Panc1 (cell line): Measurements from ENCODE around the gene ADGRV1. TPM values are rescaled to one million over a fixed set of nuclear protein-coding genes. Genes with fewer than 3 reads are reported as not detected.

Experiments used
- ATAC-seq: fragments of 200-7000 bp; cut with Tn5 transposase; 2 replicates; pipeline ENCODE4 v1.9.1; 2020; ENCODE audit warnings: mild to moderate bottlenecking, moderate library complexity
- BruUV-seq: library from RNA; stranded (reverse); fragments of 400-500 nt; replicated peaks from 2 replicates; lab custom pipeline; 2021; lab: Mats Ljungman, UMichigan
- CTCF ChIA-PET: fragments of 300-600 bp; sonication (Branson Sonifier 250); formaldehyde crosslinking; loops from one replicate; lab custom pipeline; 2022; ENCODE audit warnings: antibody characterized with exemption; lab: Charles Lee
- POLR2A ChIA-PET: fragments of 300-600 bp; sonication (Branson Sonifier 250); formaldehyde crosslinking; loops from one replicate; lab custom pipeline; 2022; ENCODE audit warnings: antibody characterized with exemption; lab: Charles Lee
- DNase-seq: peaks from one replicate; pipeline ENCODE4 v3.0.0-alpha.2; 2010; ENCODE audit warnings: low read depth, low spot score
- H3K27ac ChIP-seq: 2 replicates; pipeline ENCODE4 v1.5.1; 2011; ENCODE audit warnings: mild to moderate bottlenecking, low read length, inconsistent platforms
- H3K27me3 ChIP-seq: fragments of 200-500 bp; sonication (Bioruptor generic); 2 replicates; pipeline ENCODE4 v1.6.0; 2014; ENCODE audit warnings: low read length, inconsistent platforms; ENCODE audit not compliant: control insufficient read depth, insufficient read depth
- H3K36me3 ChIP-seq: fragments of 200-500 bp; sonication (Bioruptor generic); 2 replicates; pipeline ENCODE4 v1.5.1; 2014; ENCODE audit warnings: inconsistent platforms, mild to moderate bottlenecking, low read length, moderate library complexity; ENCODE audit not compliant: control insufficient read depth, insufficient read depth
- H3K4me1 ChIP-seq: 2 replicates; pipeline ENCODE4 v1.5.1; 2011; ENCODE audit warnings: inconsistent platforms, mild to moderate bottlenecking, low read length, moderate library complexity; ENCODE audit not compliant: control insufficient read depth, insufficient read depth
- H3K4me3 ChIP-seq, 2 experiments: 2 replicates each; pipeline ENCODE4 v1.5.1; 2011 to 2012; ENCODE audit warnings: low read depth in 2 of 2, low read length in 2 of 2, mild to moderate bottlenecking in 2 of 2, inconsistent platforms in 1 of 2, moderate library complexity in 1 of 2
- H3K9me3 ChIP-seq: fragments of 200-500 bp; sonication (Bioruptor generic); 2 replicates; pipeline ENCODE4 v1.5.1; 2014; ENCODE audit warnings: low read depth, mild to moderate bottlenecking, inconsistent platforms, low read length, moderate library complexity; ENCODE audit not compliant: control insufficient read depth, insufficient read depth
- POLR2AphosphoS5 ChIP-seq: IDR thresholded peaks from 2 replicates; pipeline ENCODE4 v1.6.1; 2012; ENCODE audit warnings: mild to moderate bottlenecking, low read depth, low read length, moderate library complexity
- SIN3A ChIP-seq: IDR thresholded peaks from 2 replicates; pipeline ENCODE4 v1.6.1; 2012; ENCODE audit warnings: low read depth, mild to moderate bottlenecking, low read length, moderate library complexity, borderline replicate concordance; ENCODE audit not compliant: insufficient read depth
- TCF7L2 ChIP-seq: IDR thresholded peaks from 2 replicates; pipeline ENCODE4 v1.6.1; 2011; ENCODE audit warnings: mild to moderate bottlenecking, low read depth, low read length, inconsistent platforms
- in situ Hi-C: cut with HindIII; loops from 2 replicates; pipeline ENCODE4 v1.10.0; 2016; ENCODE audit warnings: low sequenced_read_pairs, low pct_unique_long_range_greater_than_20kb
- intact Hi-C: fragments of 100-400 bp; cut with micrococcal nuclease; formaldehyde crosslinking; loops from one replicate; pipeline ENCODE4 v1.10.0; 2022; ENCODE audit not compliant: unreplicated experiment
- total RNA-seq: library from RNA; stranded (reverse); gene quantifications from one replicate; pipeline ENCODE4 v1.2.1, GENCODE V29; 2021; ENCODE audit not compliant: unreplicated experiment
- TF ChIP-seq, protein P1 (sequence below), 2 experiments: IDR thresholded peaks; 2 replicates each; pipeline ENCODE4 v1.6.1; 2011 to 2012; ENCODE audit warnings: low read depth in 2 of 2, control low read depth in 1 of 2, low read length in 1 of 2, mild to moderate bottlenecking in 1 of 2, moderate library complexity in 1 of 2; ENCODE audit not compliant: insufficient read depth in 1 of 2
- TF ChIP-seq, protein P2 (sequence below): fragments of 450-650 bp; IDR thresholded peaks from 2 replicates; pipeline ENCODE4 v1.5.1; 2017; ENCODE audit warnings: mild to moderate bottlenecking

Gene ADGRV1
- total RNA-seq, 1 experiment from 2014 or later, result 0.49 TPM

GRCh38 chr5:90965110-90965685, 406.6 kb downstream of the ADGRV1 start:
- H3K27ac ChIP-seq, result no peak overlapping the region
- DNase-seq (no peak), ATAC-seq (no peak)
- H3K4me3 ChIP-seq, result no peak overlapping the region
- CTCF ChIA-PET, result no interaction called here
- no peaks in the 10 kb centered on the region for H3K36me3 ChIP-seq
- TF ChIP-seq, protein P1, sequence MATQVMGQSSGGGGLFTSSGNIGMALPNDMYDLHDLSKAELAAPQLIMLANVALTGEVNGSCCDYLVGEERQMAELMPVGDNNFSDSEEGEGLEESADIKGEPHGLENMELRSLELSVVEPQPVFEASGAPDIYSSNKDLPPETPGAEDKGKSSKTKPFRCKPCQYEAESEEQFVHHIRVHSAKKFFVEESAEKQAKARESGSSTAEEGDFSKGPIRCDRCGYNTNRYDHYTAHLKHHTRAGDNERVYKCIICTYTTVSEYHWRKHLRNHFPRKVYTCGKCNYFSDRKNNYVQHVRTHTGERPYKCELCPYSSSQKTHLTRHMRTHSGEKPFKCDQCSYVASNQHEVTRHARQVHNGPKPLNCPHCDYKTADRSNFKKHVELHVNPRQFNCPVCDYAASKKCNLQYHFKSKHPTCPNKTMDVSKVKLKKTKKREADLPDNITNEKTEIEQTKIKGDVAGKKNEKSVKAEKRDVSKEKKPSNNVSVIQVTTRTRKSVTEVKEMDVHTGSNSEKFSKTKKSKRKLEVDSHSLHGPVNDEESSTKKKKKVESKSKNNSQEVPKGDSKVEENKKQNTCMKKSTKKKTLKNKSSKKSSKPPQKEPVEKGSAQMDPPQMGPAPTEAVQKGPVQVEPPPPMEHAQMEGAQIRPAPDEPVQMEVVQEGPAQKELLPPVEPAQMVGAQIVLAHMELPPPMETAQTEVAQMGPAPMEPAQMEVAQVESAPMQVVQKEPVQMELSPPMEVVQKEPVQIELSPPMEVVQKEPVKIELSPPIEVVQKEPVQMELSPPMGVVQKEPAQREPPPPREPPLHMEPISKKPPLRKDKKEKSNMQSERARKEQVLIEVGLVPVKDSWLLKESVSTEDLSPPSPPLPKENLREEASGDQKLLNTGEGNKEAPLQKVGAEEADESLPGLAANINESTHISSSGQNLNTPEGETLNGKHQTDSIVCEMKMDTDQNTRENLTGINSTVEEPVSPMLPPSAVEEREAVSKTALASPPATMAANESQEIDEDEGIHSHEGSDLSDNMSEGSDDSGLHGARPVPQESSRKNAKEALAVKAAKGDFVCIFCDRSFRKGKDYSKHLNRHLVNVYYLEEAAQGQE (IDR thresholded peaks at IDR 0.05; ENCODE audit: insufficient read depth in 1 of 2, low read depth in 2 of 2, low read length in 1 of 2), result no peak
- TF ChIP-seq TCF7L2 (no peak), SIN3A (no peak), POLR2AphosphoS5 (no peak)
- TF ChIP-seq, protein P2, sequence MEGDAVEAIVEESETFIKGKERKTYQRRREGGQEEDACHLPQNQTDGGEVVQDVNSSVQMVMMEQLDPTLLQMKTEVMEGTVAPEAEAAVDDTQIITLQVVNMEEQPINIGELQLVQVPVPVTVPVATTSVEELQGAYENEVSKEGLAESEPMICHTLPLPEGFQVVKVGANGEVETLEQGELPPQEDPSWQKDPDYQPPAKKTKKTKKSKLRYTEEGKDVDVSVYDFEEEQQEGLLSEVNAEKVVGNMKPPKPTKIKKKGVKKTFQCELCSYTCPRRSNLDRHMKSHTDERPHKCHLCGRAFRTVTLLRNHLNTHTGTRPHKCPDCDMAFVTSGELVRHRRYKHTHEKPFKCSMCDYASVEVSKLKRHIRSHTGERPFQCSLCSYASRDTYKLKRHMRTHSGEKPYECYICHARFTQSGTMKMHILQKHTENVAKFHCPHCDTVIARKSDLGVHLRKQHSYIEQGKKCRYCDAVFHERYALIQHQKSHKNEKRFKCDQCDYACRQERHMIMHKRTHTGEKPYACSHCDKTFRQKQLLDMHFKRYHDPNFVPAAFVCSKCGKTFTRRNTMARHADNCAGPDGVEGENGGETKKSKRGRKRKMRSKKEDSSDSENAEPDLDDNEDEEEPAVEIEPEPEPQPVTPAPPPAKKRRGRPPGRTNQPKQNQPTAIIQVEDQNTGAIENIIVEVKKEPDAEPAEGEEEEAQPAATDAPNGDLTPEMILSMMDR, result no peak
- no peaks in the 10 kb centered on the region; the same call in 1 of the 2 replicates for H3K27me3 ChIP-seq
- in situ Hi-C loops (no loop called here), intact Hi-C loops (no loop called here)
- H3K9me3 ChIP-seq, result no peaks in the 10 kb centered on the region
- H3K4me1 ChIP-seq, result no peaks in the 10 kb centered on the region
- POLR2A ChIA-PET, result no interaction called here
- BruUV-seq, result no TSS peak

DNA sequence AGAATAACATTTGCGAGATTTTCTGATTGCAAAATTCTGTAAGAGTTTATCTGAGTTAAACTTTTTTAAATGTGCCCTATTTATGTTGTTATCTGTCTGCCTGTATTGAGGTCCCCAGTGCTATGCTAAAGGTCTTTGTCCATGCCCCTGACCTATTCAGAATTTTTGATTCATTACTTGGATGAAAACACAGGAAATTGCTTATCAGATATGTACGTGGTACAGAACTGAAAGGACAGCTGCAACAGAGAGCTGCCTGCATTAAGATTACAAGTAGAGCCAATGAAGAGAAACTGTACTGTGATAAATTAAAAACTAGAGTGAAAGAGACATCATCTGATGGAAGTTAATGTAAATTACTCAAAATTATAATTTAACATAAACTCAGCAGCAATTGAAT, 408.8 kb downstream of the ADGRV1 start:
- in situ Hi-C loops (no loop called here), intact Hi-C loops (no loop called here)
- POLR2A ChIA-PET, result no interaction called here
- no peaks in the 10 kb centered on the region for H3K4me1 ChIP-seq
- H3K27me3 ChIP-seq, result no peaks in the 10 kb centered on the region; the same call in 1 of the 2 replicates
- CTCF ChIA-PET, result no interaction called here
- H3K4me3 ChIP-seq, result no peak overlapping the region
- H3K36me3 ChIP-seq, result no peaks in the 10 kb centered on the region
- DNase-seq (no peak), ATAC-seq (no peak)
- TF ChIP-seq, protein P2, result no peak
- no peak for TF ChIP-seq SIN3A
- H3K9me3 ChIP-seq, result no peaks in the 10 kb centered on the region
- no peak overlapping the region for H3K27ac ChIP-seq
- no TSS peak for BruUV-seq
